Endothelial cell (in vitro differentiated cells): ENCODE results near the gene CD47. TPM values are rescaled to one million over a fixed set of nuclear protein-coding genes. Genes with fewer than 3 reads are reported as not detected.
A peak's percentile ranks its signal among the peaks of the same experiment; 100 is the strongest.

Experiments used
- DNase-seq: peaks from one replicate; pipeline ENCODE4 v3.0.0; 2021; ENCODE audit warnings: low spot score
- H3K27ac Mint-ChIP-seq: one replicate; pipeline ENCODE4 v1.8.0; 2021; ENCODE audit warnings: mixed read lengths, inconsistent platforms; ENCODE audit not compliant: unreplicated experiment
- H3K27me3 Mint-ChIP-seq: one replicate; pipeline ENCODE4 v1.8.0; 2021; ENCODE audit warnings: mild to moderate bottlenecking, moderate library complexity, mixed read lengths, inconsistent platforms; ENCODE audit not compliant: unreplicated experiment
- H3K36me3 Mint-ChIP-seq: one replicate; pipeline ENCODE4 v1.8.0; 2021; ENCODE audit warnings: mild to moderate bottlenecking, low read depth, mixed read lengths, inconsistent platforms; ENCODE audit not compliant: unreplicated experiment
- H3K4me1 Mint-ChIP-seq: one replicate; pipeline ENCODE4 v1.8.0; 2021; ENCODE audit warnings: mild to moderate bottlenecking, mixed read lengths, inconsistent platforms; ENCODE audit not compliant: unreplicated experiment
- H3K4me3 Mint-ChIP-seq: one replicate; pipeline ENCODE4 v1.8.0; 2021; ENCODE audit warnings: mild to moderate bottlenecking, mixed read lengths, inconsistent platforms; ENCODE audit not compliant: unreplicated experiment
- H3K9me3 Mint-ChIP-seq: one replicate; pipeline ENCODE4 v1.8.0; 2021; ENCODE audit warnings: mixed read lengths, inconsistent platforms; ENCODE audit not compliant: unreplicated experiment
- total RNA-seq: library from RNA; stranded (reverse); fragmentation: NEBNext Ultra II Directional; extraction: Animal tissue kit (Norgen Biotek cat#: 25700); gene quantifications from one replicate; pipeline ENCODE4 v1.2.1, GENCODE V29; 2021; ENCODE audit not compliant: unreplicated experiment
- TF ChIP-seq, protein P1 (sequence below): fragments of 200-600 bp; sonication (generic); IDR thresholded peaks from one replicate; pipeline ENCODE4 v1.5.0; 2021; ENCODE audit warnings: antibody characterized with exemption; ENCODE audit not compliant: unreplicated experiment

CD47 gene
- total RNA-seq, 1 donor from 2014 or later, result 89.6 TPM

DNA sequence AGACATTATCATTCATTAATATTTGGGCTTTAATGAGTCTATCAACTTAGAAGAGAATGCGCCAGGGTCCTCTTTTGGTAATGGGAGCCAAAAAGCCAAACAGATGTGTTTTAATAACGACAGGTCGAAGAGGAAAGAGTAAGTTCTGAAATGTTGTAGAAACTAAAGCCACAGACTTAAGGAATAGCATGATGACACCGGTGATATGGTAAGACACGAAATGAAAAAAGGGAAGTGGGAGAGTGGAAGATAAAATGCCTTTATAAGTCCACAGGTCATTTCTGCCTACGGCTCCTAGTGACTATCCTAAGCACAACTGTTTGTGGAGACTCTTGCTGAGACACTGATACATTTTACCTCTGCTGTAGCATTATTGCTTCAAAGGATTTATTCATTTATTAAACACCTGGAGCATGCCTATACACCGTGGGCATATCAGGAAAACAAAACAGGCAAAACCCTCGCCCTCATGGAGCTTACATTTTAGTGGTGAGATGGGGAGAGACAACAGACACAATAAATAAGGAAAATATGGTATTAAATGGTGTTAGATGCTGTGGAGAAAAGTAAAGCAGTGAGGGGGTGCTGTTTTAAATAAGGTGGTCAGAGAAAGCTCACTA, 11.7 kb upstream of the CD47 start:
- no peak for DNase-seq
- Mint-ChIP-seq H3K4me1 (peaks cover 35% of the 10 kb centered on the region), H3K36me3 (peaks cover 4% of the 10 kb centered on the region), H3K9me3 (no peaks in the 10 kb centered on the region), H3K27ac (no peak overlapping the region), H3K27me3 (peaks cover 7% of the 10 kb centered on the region), H3K4me3 (peak overlapping the region; percentile 2)
- TF ChIP-seq, protein P1, sequence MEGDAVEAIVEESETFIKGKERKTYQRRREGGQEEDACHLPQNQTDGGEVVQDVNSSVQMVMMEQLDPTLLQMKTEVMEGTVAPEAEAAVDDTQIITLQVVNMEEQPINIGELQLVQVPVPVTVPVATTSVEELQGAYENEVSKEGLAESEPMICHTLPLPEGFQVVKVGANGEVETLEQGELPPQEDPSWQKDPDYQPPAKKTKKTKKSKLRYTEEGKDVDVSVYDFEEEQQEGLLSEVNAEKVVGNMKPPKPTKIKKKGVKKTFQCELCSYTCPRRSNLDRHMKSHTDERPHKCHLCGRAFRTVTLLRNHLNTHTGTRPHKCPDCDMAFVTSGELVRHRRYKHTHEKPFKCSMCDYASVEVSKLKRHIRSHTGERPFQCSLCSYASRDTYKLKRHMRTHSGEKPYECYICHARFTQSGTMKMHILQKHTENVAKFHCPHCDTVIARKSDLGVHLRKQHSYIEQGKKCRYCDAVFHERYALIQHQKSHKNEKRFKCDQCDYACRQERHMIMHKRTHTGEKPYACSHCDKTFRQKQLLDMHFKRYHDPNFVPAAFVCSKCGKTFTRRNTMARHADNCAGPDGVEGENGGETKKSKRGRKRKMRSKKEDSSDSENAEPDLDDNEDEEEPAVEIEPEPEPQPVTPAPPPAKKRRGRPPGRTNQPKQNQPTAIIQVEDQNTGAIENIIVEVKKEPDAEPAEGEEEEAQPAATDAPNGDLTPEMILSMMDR, result no peak

DNA sequence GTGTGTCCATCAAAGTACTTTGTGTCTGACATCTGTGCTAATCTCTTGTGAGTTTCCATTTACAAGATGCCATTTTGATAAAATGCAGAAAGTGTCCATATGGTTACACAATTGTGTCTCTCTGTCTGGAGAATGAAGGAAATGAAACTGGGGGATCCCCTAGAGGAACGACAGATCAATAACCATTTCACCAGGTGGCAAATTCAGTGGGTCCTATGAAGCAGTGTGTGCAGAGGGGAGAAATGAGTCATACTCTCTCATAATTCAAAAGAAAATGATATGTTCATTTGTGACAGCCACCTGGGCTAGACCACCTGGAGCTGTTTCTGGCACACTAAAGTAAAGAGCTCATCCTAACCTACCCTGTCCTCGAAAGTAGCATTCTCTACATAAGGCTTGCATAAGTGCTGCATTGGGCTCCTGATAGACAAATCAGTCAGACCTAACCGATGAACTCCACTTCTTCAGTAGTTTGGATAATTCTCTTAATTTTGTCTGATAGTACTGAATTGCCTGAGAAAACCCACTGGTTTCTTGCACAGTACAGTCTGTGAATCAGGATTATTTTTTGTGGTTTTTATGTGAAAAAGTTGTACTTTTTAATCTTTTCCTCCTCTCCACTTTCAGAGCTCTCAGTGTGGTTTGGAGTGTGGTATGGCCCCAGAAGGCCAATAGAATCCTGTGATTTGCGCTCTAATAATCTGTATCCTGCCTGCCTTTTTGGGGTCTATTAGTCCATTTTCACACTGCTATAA, 10.3 kb upstream of the CD47 start:
- TF ChIP-seq, protein P1, result no peak
- DNase-seq, result no peak
- no peaks in the 10 kb centered on the region for H3K9me3 Mint-ChIP-seq
- peaks cover 4% of the 10 kb centered on the region for H3K36me3 Mint-ChIP-seq
- H3K27ac Mint-ChIP-seq, result no peak overlapping the region
- no peak overlapping the region for H3K4me3 Mint-ChIP-seq
- peaks cover 10% of the 10 kb centered on the region for H3K27me3 Mint-ChIP-seq
- peaks cover 43% of the 10 kb centered on the region for H3K4me1 Mint-ChIP-seq

GRCh38 chr3:108099679-108100428, 9.0 kb upstream of the CD47 start:
- H3K4me3 Mint-ChIP-seq, result no peak overlapping the region
- DNase-seq, result no peak
- H3K4me1 Mint-ChIP-seq, result peaks cover 34% of the 10 kb centered on the region
- TF ChIP-seq, protein P1, result no peak
- no peak overlapping the region for H3K27ac Mint-ChIP-seq
- peaks cover 4% of the 10 kb centered on the region for H3K36me3 Mint-ChIP-seq
- no peaks in the 10 kb centered on the region for H3K9me3 Mint-ChIP-seq
- peaks cover 10% of the 10 kb centered on the region for H3K27me3 Mint-ChIP-seq

DNA sequence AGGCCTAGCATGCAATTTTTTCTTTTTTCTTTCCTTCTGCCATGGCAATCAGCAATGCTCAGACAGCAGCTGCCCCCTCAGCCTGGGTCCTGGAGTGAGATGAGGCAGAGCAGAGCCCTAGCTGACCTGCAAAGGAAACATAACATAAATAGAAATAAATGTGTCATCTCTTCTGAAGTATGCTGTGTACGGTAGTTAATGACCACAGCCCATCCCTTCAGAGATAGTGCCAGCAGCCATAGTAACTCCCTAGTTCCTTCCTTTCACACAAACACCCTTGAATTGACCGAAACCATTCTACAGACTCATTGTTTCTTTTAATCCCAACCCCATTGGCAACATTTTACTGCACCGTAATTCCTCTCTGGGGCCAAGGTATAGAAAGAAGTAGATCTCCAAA, 8.4 kb upstream of the CD47 start:
- Mint-ChIP-seq H3K27ac (no peak overlapping the region), H3K36me3 (peaks cover 4% of the 10 kb centered on the region), H3K27me3 (peaks cover 10% of the 10 kb centered on the region), H3K4me3 (no peak overlapping the region), H3K4me1 (peaks cover 34% of the 10 kb centered on the region), H3K9me3 (no peaks in the 10 kb centered on the region)
- no peak for DNase-seq
- TF ChIP-seq, protein P1, result no peak
